SK-N-SH (cell line): ENCODE data around the gene KANK3. TPM values are rescaled to one million over a fixed set of nuclear protein-coding genes. Genes with fewer than 3 reads are reported as not detected.

Experiments
- CTCF ChIA-PET: fragments of 300-600, 350-600 bp; formaldehyde crosslinking; extraction: SDS; loops from one replicate; lab custom pipeline; 2021; lab: Yijun Ruan, JAX
- POLR2A ChIA-PET: fragments of 350-600 bp; sonication (Branson Sonifier 250); formaldehyde crosslinking; extraction: SDS; loops from one replicate; lab custom pipeline; 2020; ENCODE audit warnings: antibody characterized with exemption, inconsistent platforms; lab: Yijun Ruan, JAX
- DNase-seq: peaks from one replicate; pipeline ENCODE4 v3.0.0; 2012
- H2AFZ ChIP-seq: fragments of 200-600 bp; sonication (generic); 2 replicates; pipeline ENCODE4 v1.8.1; 2016; ENCODE audit warnings: antibody characterized with exemption, mild to moderate bottlenecking, low read depth
- H3F3A ChIP-seq: fragments of 200-600 bp; sonication (generic); replicated peaks from 2 replicates; pipeline ENCODE3; 2016; ENCODE audit warnings: antibody characterized with exemption, mild to moderate bottlenecking; ENCODE audit not compliant: insufficient read depth
- H3K27ac ChIP-seq, 2 experiments: fragments of 200-500 bp in 1 of 2; fragments of 200-600 bp in 1 of 2; sonication (Bioruptor generic) in 1 of 2; sonication (generic), shearing (Covaris generic) in 1 of 2; 2 replicates each; pipeline versions ENCODE4 v1.5.1 to v1.6.1; 2014 to 2016; ENCODE audit warnings: low read depth in 2 of 2, inconsistent platforms in 1 of 2, low read length in 1 of 2, mild to moderate bottlenecking in 1 of 2, mixed read lengths in 1 of 2
- H3K27me3 ChIP-seq: fragments of 200-600 bp; sonication (generic), shearing (Covaris generic); 2 replicates; pipeline ENCODE4 v1.6.1; 2016; ENCODE audit warnings: mixed run types; ENCODE audit not compliant: insufficient read depth
- H3K36me3 ChIP-seq, 2 experiments: fragments of 200-500 bp in 1 of 2; fragments of 200-600 bp in 1 of 2; sonication (Bioruptor generic) in 1 of 2; sonication (generic) in 1 of 2; replicated peaks in 1 of 2; 2 replicates each; pipeline versions ENCODE3 to v1.5.1; 2014 to 2016; ENCODE audit warnings: low read length in 1 of 2, mild to moderate bottlenecking in 1 of 2; ENCODE audit not compliant: insufficient read depth in 2 of 2, control insufficient read depth in 1 of 2
- H3K4me1 ChIP-seq, 2 experiments: fragments of 200-500 bp in 1 of 2; fragments of 200-600 bp in 1 of 2; sonication (Bioruptor generic) in 1 of 2; sonication (generic), shearing (Covaris generic) in 1 of 2; 2 replicates each; pipeline versions ENCODE4 v1.5.1 to v1.6.1; 2014 to 2016; ENCODE audit warnings: low read depth in 1 of 2, low read length in 1 of 2, mixed run types in 1 of 2; ENCODE audit not compliant: insufficient read depth in 2 of 2, control insufficient read depth in 1 of 2
- H3K4me2 ChIP-seq: fragments of 200-600 bp; sonication (generic), shearing (Covaris generic); 2 replicates; pipeline ENCODE4 v1.6.1; 2017; ENCODE audit warnings: mixed run types
- H3K4me3 ChIP-seq, 2 experiments: fragments of 200-500 bp in 1 of 2; fragments of 200-600 bp in 1 of 2; sonication (Bioruptor generic) in 1 of 2; sonication (generic), shearing (Covaris generic) in 1 of 2; 2 replicates each; pipeline versions ENCODE4 v1.5.1 to v1.8.1; 2014 to 2016; ENCODE audit warnings: low read depth in 2 of 2, inconsistent platforms in 1 of 2, low read length in 1 of 2, mild to moderate bottlenecking in 1 of 2, mixed read lengths in 1 of 2, moderate library complexity in 1 of 2
- H3K79me2 ChIP-seq: fragments of 200-600 bp; sonication (generic); 2 replicates; pipeline ENCODE4 v1.8.1; 2017; ENCODE audit warnings: mild to moderate bottlenecking; ENCODE audit not compliant: insufficient read depth
- H3K9ac ChIP-seq: fragments of 200-600 bp; sonication (generic); 2 replicates; pipeline ENCODE4 v1.6.1; 2017; ENCODE audit warnings: mixed run types
- H3K9me2 ChIP-seq: fragments of 200-600 bp; sonication (generic); 2 replicates; pipeline ENCODE4 v1.6.1; 2017; ENCODE audit warnings: mixed run types
- H3K9me3 ChIP-seq: fragments of 200-600 bp; sonication (generic); 2 replicates; pipeline ENCODE4 v1.6.1; 2017; ENCODE audit warnings: mixed run types, mild to moderate bottlenecking, moderate library complexity
- H4K20me1 ChIP-seq: fragments of 200-600 bp; sonication (generic); 2 replicates; pipeline ENCODE4 v1.6.1; 2017; ENCODE audit warnings: mild to moderate bottlenecking, mixed run types; ENCODE audit not compliant: insufficient read depth
- ELF1 ChIP-seq: IDR thresholded peaks from 2 replicates; pipeline ENCODE4 v1.4.0; 2012
- EP300 ChIP-seq, 2 experiments: IDR thresholded peaks; 2 replicates each; pipeline versions ENCODE4 v1.4.0 to v1.6.1; 2012; ENCODE audit warnings: borderline replicate concordance in 1 of 2, low read depth in 1 of 2, low read length in 1 of 2
- EZH2phosphoT487 ChIP-seq: fragments of 200-600 bp; sonication (generic); IDR thresholded peaks from 2 replicates; pipeline ENCODE4 v1.6.1; 2017; ENCODE audit warnings: low read depth, mixed run types, mild to moderate bottlenecking, antibody characterized with exemption, moderate library complexity, borderline replicate concordance
- FOXM1 ChIP-seq: IDR thresholded peaks from 2 replicates; pipeline ENCODE4 v1.4.0; 2012; ENCODE audit warnings: low read depth, mild to moderate bottlenecking
- GABPA ChIP-seq: IDR thresholded peaks from 2 replicates; pipeline ENCODE4 v1.4.0; 2012; ENCODE audit warnings: low read depth, mild to moderate bottlenecking
- MEF2A ChIP-seq: IDR thresholded peaks from 2 replicates; pipeline ENCODE4 v1.4.0; 2012; ENCODE audit warnings: low read depth, borderline replicate concordance
- NFIC ChIP-seq: IDR thresholded peaks from 2 replicates; pipeline ENCODE4 v1.4.0; 2012; ENCODE audit warnings: borderline replicate concordance
- NRF1 ChIP-seq: IDR thresholded peaks from 2 replicates; pipeline ENCODE4 v1.6.1; 2012; ENCODE audit warnings: low read depth, mild to moderate bottlenecking, low read length
- POLR2AphosphoS5 ChIP-seq: IDR thresholded peaks from 2 replicates; pipeline ENCODE4 v1.6.1; 2012; ENCODE audit warnings: low read depth, low read length
- RAD21 ChIP-seq: IDR thresholded peaks from 2 replicates; pipeline ENCODE4 v1.6.1; 2012; ENCODE audit warnings: mild to moderate bottlenecking, low read length
- SIN3A ChIP-seq: IDR thresholded peaks from 2 replicates; pipeline ENCODE4 v1.6.1; 2012; ENCODE audit warnings: low read depth, mild to moderate bottlenecking, low read length, moderate library complexity, borderline replicate concordance
- TCF12 ChIP-seq: IDR thresholded peaks from 2 replicates; pipeline ENCODE4 v1.4.0; 2012
- USF2 ChIP-seq: fragments of 150-350 bp; IDR thresholded peaks from 2 replicates; pipeline ENCODE4 v1.6.1; 2017; ENCODE audit warnings: antibody characterized with exemption, low read length, low read depth, borderline replicate concordance
- YY1 ChIP-seq: IDR thresholded peaks from 2 replicates; pipeline ENCODE4 v1.4.0; 2012; ENCODE audit warnings: low read depth, mild to moderate bottlenecking
- ZBTB33 ChIP-seq: IDR thresholded peaks from 2 replicates; pipeline ENCODE4 v1.4.0; 2012; ENCODE audit warnings: low read depth, borderline replicate concordance
- WGBS: methylation state at CpG from one replicate; pipeline ENCODE4 v1.1.6; 2017; ENCODE audit warnings: low lambda C conversion rate; 5-methylcytosine and 5-hydroxymethylcytosine counted together
- polyA plus RNA-seq, 3 experiments: library from polyadenylated mRNA; depleted of rRNA; stranded (reverse); fragments of >200 nt; gene quantifications; 2 replicates each; pipeline ENCODE4 v1.2.3, GENCODE V29; 2012
- TF ChIP-seq, protein P1 (sequence below): IDR thresholded peaks from 2 replicates; pipeline ENCODE4; 2012
- TF ChIP-seq, protein P2 (sequence below): fragments of 200-600 bp; sonication (generic); IDR thresholded peaks from 2 replicates; pipeline ENCODE4 v1.6.1; 2017; ENCODE audit warnings: antibody characterized with exemption, mild to moderate bottlenecking, moderate library complexity

Gene KANK3
- polyA plus RNA-seq, 1 of the 3 experiments (the other 2 are of a cell fraction): 0.51 TPM

DNA sequence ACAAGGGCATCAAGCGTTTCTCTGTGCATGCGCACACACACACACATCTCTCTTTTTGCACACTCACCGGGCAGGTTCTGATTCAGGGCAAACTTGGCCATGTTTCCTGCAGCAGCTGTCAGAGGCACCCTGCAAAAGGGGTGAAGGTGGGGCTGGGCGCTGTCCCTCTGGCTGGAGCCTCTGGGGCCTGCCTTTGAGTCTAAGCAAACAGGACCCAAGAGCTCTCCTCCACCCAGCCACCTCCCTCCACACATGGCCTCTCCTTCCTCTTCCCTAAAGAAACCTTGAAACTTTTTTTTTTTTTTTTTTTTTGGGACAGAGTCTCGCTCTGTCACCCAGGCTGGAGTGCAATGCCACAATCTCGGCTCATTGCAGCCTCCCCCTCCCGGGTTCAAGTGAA is 5.3 kb downstream of the KANK3 start:
- no peak overlapping the region for H3K4me3 ChIP-seq
- TF ChIP-seq TCF12: no peak
- TF ChIP-seq SIN3A: no peak
- no peak for TF ChIP-seq MEF2A
- H3K4me1 ChIP-seq: no peaks in the 10 kb centered on the region; a peak in 1 of 4 replicates
- no peaks in the 10 kb centered on the region for H3K36me3 ChIP-seq
- no peak for DNase-seq
- ChIA-PET POLR2A (no interaction called here), CTCF (interaction anchor here (0.5 kb wide), 1 partner anchor 72 kb away, joined by 3 read pairs; no protein-coding TSS in a partner anchor)
- no peak overlapping the region for H3K4me2 ChIP-seq
- H3F3A ChIP-seq: no peaks in the 10 kb centered on the region
- no peak overlapping the region for H3K9ac ChIP-seq
- no peak overlapping the region for H2AFZ ChIP-seq
- no peak overlapping the region for H3K27ac ChIP-seq
- no peaks in the 10 kb centered on the region for H3K9me3 ChIP-seq
- H3K79me2 ChIP-seq: no peaks in the 10 kb centered on the region
- no peaks in the 10 kb centered on the region for H3K9me2 ChIP-seq
- H3K27me3 ChIP-seq: peaks cover 47% of the 10 kb centered on the region
- 35% methylated on average over 5 of the region's 7 CpGs for WGBS
- H4K20me1 ChIP-seq: no peaks in the 10 kb centered on the region

GRCh38 chr19:8336660-8337059 is 6.4 kb downstream of the KANK3 start:
- ChIA-PET POLR2A (no interaction called here), CTCF (interaction anchor here (1.1 to 4.0 kb wide), 4 partner anchors 15 to 177 kb away, joined by 3 to 27 read pairs (median 8); partner anchors contain the start of genes NDUFA7, RPS28 and ZNF414)
- DNase-seq: no peak
- no peak for TF ChIP-seq POLR2AphosphoS5
- no peak for TF ChIP-seq GABPA
- TF ChIP-seq TCF12: no peak
- TF ChIP-seq, protein P1, sequence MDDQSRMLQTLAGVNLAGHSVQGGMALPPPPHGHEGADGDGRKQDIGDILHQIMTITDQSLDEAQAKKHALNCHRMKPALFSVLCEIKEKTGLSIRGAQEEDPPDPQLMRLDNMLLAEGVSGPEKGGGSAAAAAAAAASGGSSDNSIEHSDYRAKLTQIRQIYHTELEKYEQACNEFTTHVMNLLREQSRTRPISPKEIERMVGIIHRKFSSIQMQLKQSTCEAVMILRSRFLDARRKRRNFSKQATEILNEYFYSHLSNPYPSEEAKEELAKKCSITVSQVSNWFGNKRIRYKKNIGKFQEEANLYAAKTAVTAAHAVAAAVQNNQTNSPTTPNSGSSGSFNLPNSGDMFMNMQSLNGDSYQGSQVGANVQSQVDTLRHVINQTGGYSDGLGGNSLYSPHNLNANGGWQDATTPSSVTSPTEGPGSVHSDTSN: no peak
- no peak for TF ChIP-seq EP300 (IDR thresholded peaks at IDR 0.05; ENCODE audit: borderline replicate concordance in 1 of 2, low read depth in 1 of 2, low read length in 1 of 2)
- no peak for TF ChIP-seq EZH2phosphoT487
- no peak for TF ChIP-seq ELF1
- no peak for TF ChIP-seq RAD21
- TF ChIP-seq, protein P2, sequence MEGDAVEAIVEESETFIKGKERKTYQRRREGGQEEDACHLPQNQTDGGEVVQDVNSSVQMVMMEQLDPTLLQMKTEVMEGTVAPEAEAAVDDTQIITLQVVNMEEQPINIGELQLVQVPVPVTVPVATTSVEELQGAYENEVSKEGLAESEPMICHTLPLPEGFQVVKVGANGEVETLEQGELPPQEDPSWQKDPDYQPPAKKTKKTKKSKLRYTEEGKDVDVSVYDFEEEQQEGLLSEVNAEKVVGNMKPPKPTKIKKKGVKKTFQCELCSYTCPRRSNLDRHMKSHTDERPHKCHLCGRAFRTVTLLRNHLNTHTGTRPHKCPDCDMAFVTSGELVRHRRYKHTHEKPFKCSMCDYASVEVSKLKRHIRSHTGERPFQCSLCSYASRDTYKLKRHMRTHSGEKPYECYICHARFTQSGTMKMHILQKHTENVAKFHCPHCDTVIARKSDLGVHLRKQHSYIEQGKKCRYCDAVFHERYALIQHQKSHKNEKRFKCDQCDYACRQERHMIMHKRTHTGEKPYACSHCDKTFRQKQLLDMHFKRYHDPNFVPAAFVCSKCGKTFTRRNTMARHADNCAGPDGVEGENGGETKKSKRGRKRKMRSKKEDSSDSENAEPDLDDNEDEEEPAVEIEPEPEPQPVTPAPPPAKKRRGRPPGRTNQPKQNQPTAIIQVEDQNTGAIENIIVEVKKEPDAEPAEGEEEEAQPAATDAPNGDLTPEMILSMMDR: no peak
- no peak for TF ChIP-seq NFIC
- TF ChIP-seq FOXM1: no peak
- no peak for TF ChIP-seq YY1
- TF ChIP-seq SIN3A: no peak
- no peak for TF ChIP-seq NRF1
- TF ChIP-seq ZBTB33: no peak
- no peak for TF ChIP-seq USF2
- TF ChIP-seq MEF2A: no peak
- H2AFZ ChIP-seq: no peak overlapping the region
- H3K4me1 ChIP-seq: no peaks in the 10 kb centered on the region; a peak in 1 of 4 replicates
- no peak overlapping the region for H3K27ac ChIP-seq
- no peaks in the 10 kb centered on the region for H3F3A ChIP-seq
- no peaks in the 10 kb centered on the region for H3K9me2 ChIP-seq
- no peaks in the 10 kb centered on the region for H3K79me2 ChIP-seq
- H3K4me3 ChIP-seq: no peak overlapping the region
- H3K9me3 ChIP-seq: no peaks in the 10 kb centered on the region
- H3K4me2 ChIP-seq: no peak overlapping the region
- peaks cover 47% of the 10 kb centered on the region for H3K27me3 ChIP-seq
- no peaks in the 10 kb centered on the region for H4K20me1 ChIP-seq
- 26% methylated on average over 8 of the region's 8 CpGs for whole genome bisulfite sequencing
- H3K9ac ChIP-seq: no peak overlapping the region
- no peaks in the 10 kb centered on the region for H3K36me3 ChIP-seq
